GM18508 (cell line): ENCODE measurements around the gene SNX13.

Experiments
- ATAC-seq: cut with Tn5 transposase; IDR thresholded peaks from one replicate; pipeline ENCODE4 v1.9.1; 2021; ENCODE audit warnings: moderate number of reproducible peaks; ENCODE audit not compliant: insufficient read depth, unreplicated experiment

Gene SNX13

GRCh38 chr7:17806631-17807030 lies 133.7 kb downstream of the SNX13 start:
- no peak for ATAC-seq

GRCh38 chr7:17802056-17802455 lies 138.2 kb downstream of the SNX13 start:
- ATAC-seq = no peak

GRCh38 chr7:17792075-17792936 lies 148.0 kb downstream of the SNX13 start:
- ATAC-seq = no peak

- no peak for ATAC-seq
Observed at GRCh38 chr7:17787257-17787656, 153.0 kb downstream of the SNX13 start.

- no peak for ATAC-seq
Observed at GRCh38 chr7:17786314-17786852, 153.9 kb downstream of the SNX13 start.

- no peak for ATAC-seq
Observed at GRCh38 chr7:17782216-17782549, 158.1 kb downstream of the SNX13 start.

GRCh38 chr7:17781491-17782215 lies 158.6 kb downstream of the SNX13 start:
- ATAC-seq = no peak

GRCh38 chr7:17779381-17779780 lies 160.9 kb downstream of the SNX13 start:
- no peak for ATAC-seq

- ATAC-seq = no peak
Observed at GRCh38 chr7:17774716-17775288, 165.5 kb downstream of the SNX13 start.

GRCh38 chr7:17774248-17774647 lies 166.0 kb downstream of the SNX13 start:
- no peak for ATAC-seq

- no peak for ATAC-seq
Observed at GRCh38 chr7:17773289-17773626, 167.0 kb downstream of the SNX13 start.

GRCh38 chr7:17772581-17773288 lies 167.6 kb downstream of the SNX13 start:
- no peak for ATAC-seq

GRCh38 chr7:17771901-17772408 lies 168.3 kb downstream of the SNX13 start:
- ATAC-seq = no peak

GRCh38 chr7:17770710-17771375 lies 169.5 kb downstream of the SNX13 start:
- ATAC-seq = no peak

- no peak for ATAC-seq
Observed at GRCh38 chr7:17769918-17770317, 170.4 kb downstream of the SNX13 start.

- ATAC-seq = no peak
Observed at GRCh38 chr7:17758008-17758407, 182.3 kb downstream of the SNX13 start.

GRCh38 chr7:17746020-17746530 lies 194.2 kb downstream of the SNX13 start:
- no peak for ATAC-seq

GRCh38 chr7:17745610-17746009 lies 194.7 kb downstream of the SNX13 start:
- ATAC-seq = no peak

GRCh38 chr7:17743316-17743715 lies 197.0 kb downstream of the SNX13 start:
- no peak for ATAC-seq

- ATAC-seq = no peak
Observed at GRCh38 chr7:17741426-17741825, 198.9 kb downstream of the SNX13 start.
